Liver (tissue), 9 donors: ENCODE results near the gene SH3GL1. TPM values are rescaled to one million over a fixed set of nuclear protein-coding genes. Genes with fewer than 3 reads are reported as not detected.

Source experiments
- DNase-seq: peaks from one replicate; pipeline ENCODE4 v3.0.0-alpha.2; 2017; ENCODE audit warnings: low spot score
- H3K27ac ChIP-seq, 2 donors: one replicate each; pipeline ENCODE4 v1.7.0; 2013; ENCODE audit warnings: inconsistent platforms in 2 of 2, low read length in 2 of 2, control low read depth in 1 of 2, low read depth in 1 of 2, mild to moderate bottlenecking in 1 of 2
- H3K27me3 ChIP-seq, 4 donors: one replicate each; pipeline versions ENCODE4 v1.6.1 to v1.7.0; 2013; ENCODE audit warnings: low read length in 3 of 4, inconsistent platforms in 1 of 4, mild to moderate bottlenecking in 1 of 4, moderate library complexity in 1 of 4; ENCODE audit not compliant: control insufficient read depth in 4 of 4, insufficient read depth in 4 of 4
- H3K36me3 ChIP-seq, 4 donors: one replicate each; pipeline versions ENCODE4 v1.6.1 to v1.7.0; 2013; ENCODE audit warnings: low read length in 3 of 4, mild to moderate bottlenecking in 3 of 4, low read depth in 1 of 4, moderate library complexity in 1 of 4; ENCODE audit not compliant: control insufficient read depth in 4 of 4, insufficient read depth in 3 of 4
- H3K4me1 ChIP-seq, 4 donors: one replicate each; pipeline versions ENCODE4 v1.6.1 to v1.7.0; 2013; ENCODE audit warnings: low read length in 3 of 4, mild to moderate bottlenecking in 3 of 4, moderate library complexity in 1 of 4; ENCODE audit not compliant: control insufficient read depth in 4 of 4, insufficient read depth in 4 of 4
- H3K4me3 ChIP-seq, 3 donors: one replicate each; pipeline versions ENCODE4 v1.6.1 to v1.7.0; 2013; ENCODE audit warnings: low read length in 3 of 3, control low read depth in 1 of 3, low read depth in 1 of 3, mild to moderate bottlenecking in 1 of 3
- H3K9ac ChIP-seq, 2 donors: one replicate each; pipeline ENCODE4 v1.7.0; 2013; ENCODE audit warnings: low read length in 2 of 2, mild to moderate bottlenecking in 2 of 2, moderate library complexity in 2 of 2, control low read depth in 1 of 2, low read depth in 1 of 2
- H3K9me3 ChIP-seq, 4 donors: one replicate each; pipeline versions ENCODE4 v1.6.1 to v1.7.0; 2013; ENCODE audit warnings: low read length in 3 of 4; ENCODE audit not compliant: control insufficient read depth in 4 of 4
- EGR1 ChIP-seq, 2 donors: IDR thresholded peaks; 2 replicates each; pipeline ENCODE4 v1.6.1; 2016 to 2018; ENCODE audit warnings: antibody characterized with exemption in 2 of 2, low read depth in 2 of 2
- FOXA1 ChIP-seq: IDR thresholded peaks from 2 replicates; pipeline ENCODE4 v1.6.1; 2016; ENCODE audit warnings: antibody characterized with exemption
- FOXA2 ChIP-seq: IDR thresholded peaks from 2 replicates; pipeline ENCODE4 v1.6.1; 2016; ENCODE audit warnings: antibody characterized with exemption
- GABPA ChIP-seq, 2 donors: IDR thresholded peaks in 1 of 2; conservative IDR thresholded peaks in 1 of 2; 2 replicates each; pipeline ENCODE4 v1.6.1; 2016; ENCODE audit warnings: antibody characterized with exemption in 2 of 2, mild to moderate bottlenecking in 1 of 2, moderate library complexity in 1 of 2
- JUND ChIP-seq, 2 donors: IDR thresholded peaks; 2 replicates each; pipeline ENCODE4 v1.6.1; 2016; ENCODE audit warnings: antibody characterized with exemption in 2 of 2
- NR2F2 ChIP-seq: IDR thresholded peaks from 2 replicates; pipeline ENCODE4 v1.6.1; 2016; ENCODE audit warnings: antibody characterized with exemption
- RAD21 ChIP-seq, 2 donors: IDR thresholded peaks; 2 replicates each; pipeline ENCODE4 v1.6.1; 2016; ENCODE audit warnings: antibody characterized with exemption in 2 of 2, mild to moderate bottlenecking in 2 of 2
- RXRA ChIP-seq, 2 donors: IDR thresholded peaks; 2 replicates each; pipeline ENCODE4 v1.6.1; 2017 to 2018; ENCODE audit warnings: antibody characterized with exemption in 2 of 2, mild to moderate bottlenecking in 1 of 2
- SP1 ChIP-seq: IDR thresholded peaks from 2 replicates; pipeline ENCODE4 v1.6.1; 2018; ENCODE audit warnings: antibody characterized with exemption, mild to moderate bottlenecking
- YY1 ChIP-seq: IDR thresholded peaks from 2 replicates; pipeline ENCODE4 v1.6.1; 2016; ENCODE audit warnings: antibody characterized with exemption, mild to moderate bottlenecking
- WGBS: extraction: QIAGEN DNeasy Blood & Tissue Kit; methylation state at CpG from one replicate; pipeline ENCODE4 v1.1.7; 2013; 5-methylcytosine and 5-hydroxymethylcytosine counted together
- polyA plus RNA-seq, 2 donors: library from polyadenylated mRNA; stranded (reverse) in 1 of 2; unstranded in 1 of 2; fragments of 200-250 nt in 1 of 2; fragments of >200 nt in 1 of 2; fragmentation: Nextera tagmentation in 1 of 2; extraction: Ambion mirVana in 1 of 2; gene quantifications; one replicate each; pipeline versions ENCODE4 v1.2.1 to v1.2.3, GENCODE V29; 2013 to 2015
- total RNA-seq, 2 donors: library from RNA; depleted of rRNA; stranded (reverse); fragments of >200 nt; gene quantifications; one replicate each; pipeline ENCODE4 v1.2.3, GENCODE V29; 2014
- TF ChIP-seq, protein P1 (sequence below): fragments of 150-350 bp; IDR thresholded peaks from 2 replicates; pipeline ENCODE4 v1.5.1; 2017; ENCODE audit warnings: improper control_type of control experiment, low read depth, low read length; ENCODE audit not compliant: missing input control
- TF ChIP-seq, protein P2 (sequence below): IDR thresholded peaks from 2 replicates; pipeline ENCODE4 v1.6.1; 2016; ENCODE audit warnings: antibody characterized with exemption
- TF ChIP-seq, protein P3 (sequence below): IDR thresholded peaks from 2 replicates; pipeline ENCODE4 v1.6.1; 2016; ENCODE audit warnings: antibody characterized with exemption, mild to moderate bottlenecking
- donor health status: healthy.
- donor health status: healthy.
- donor health status: healthy.
- donor health status: healthy.
- donor health status: healthy.

SH3GL1 gene
- total and polyA plus RNA-seq, 4 donors, result 16.5 to 27.8 (median 18.2) TPM

DNA sequence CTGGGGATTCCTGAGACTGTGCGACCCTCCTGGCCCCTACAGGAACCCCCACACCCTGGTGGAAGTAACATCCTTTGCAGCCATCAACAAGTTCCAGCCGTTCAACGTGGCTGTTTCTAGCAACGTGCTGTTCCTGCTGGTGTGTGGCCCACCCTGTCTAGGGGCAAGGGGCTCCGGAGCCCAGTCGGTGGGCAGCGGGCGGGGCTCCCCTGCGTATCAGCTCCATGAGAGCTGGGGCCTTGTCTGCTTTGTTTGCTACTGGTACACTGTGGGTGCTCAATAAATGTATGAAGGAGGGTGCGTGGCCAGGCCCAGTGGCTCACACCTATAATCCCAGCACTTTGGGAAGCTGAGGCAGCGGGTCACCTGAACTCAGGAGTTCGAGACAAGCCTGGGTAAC lies 46.1 kb downstream of the SH3GL1 start:
- DNase-seq, result no peak
- peaks cover 2 to 18% (median 6%) of the 10 kb centered on the region in 4 donors for H3K36me3 ChIP-seq
- TF ChIP-seq GABPA (IDR thresholded peaks at IDR 0.05 in 1 of 2, conservative IDR thresholded peaks at IDR 0.05 in 1 of 2), result no peak
- TF ChIP-seq NR2F2, result no peak
- TF ChIP-seq EGR1 (IDR thresholded peaks at IDR 0.05; ENCODE audit: low read depth in 2 of 2), result no peak
- no peak for TF ChIP-seq SP1
- TF ChIP-seq JUND (IDR thresholded peaks at IDR 0.05), result no peak
- TF ChIP-seq RAD21 (IDR thresholded peaks at IDR 0.05), result no peak
- TF ChIP-seq, protein P1, sequence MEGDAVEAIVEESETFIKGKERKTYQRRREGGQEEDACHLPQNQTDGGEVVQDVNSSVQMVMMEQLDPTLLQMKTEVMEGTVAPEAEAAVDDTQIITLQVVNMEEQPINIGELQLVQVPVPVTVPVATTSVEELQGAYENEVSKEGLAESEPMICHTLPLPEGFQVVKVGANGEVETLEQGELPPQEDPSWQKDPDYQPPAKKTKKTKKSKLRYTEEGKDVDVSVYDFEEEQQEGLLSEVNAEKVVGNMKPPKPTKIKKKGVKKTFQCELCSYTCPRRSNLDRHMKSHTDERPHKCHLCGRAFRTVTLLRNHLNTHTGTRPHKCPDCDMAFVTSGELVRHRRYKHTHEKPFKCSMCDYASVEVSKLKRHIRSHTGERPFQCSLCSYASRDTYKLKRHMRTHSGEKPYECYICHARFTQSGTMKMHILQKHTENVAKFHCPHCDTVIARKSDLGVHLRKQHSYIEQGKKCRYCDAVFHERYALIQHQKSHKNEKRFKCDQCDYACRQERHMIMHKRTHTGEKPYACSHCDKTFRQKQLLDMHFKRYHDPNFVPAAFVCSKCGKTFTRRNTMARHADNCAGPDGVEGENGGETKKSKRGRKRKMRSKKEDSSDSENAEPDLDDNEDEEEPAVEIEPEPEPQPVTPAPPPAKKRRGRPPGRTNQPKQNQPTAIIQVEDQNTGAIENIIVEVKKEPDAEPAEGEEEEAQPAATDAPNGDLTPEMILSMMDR, result no peak
- TF ChIP-seq, protein P2, sequence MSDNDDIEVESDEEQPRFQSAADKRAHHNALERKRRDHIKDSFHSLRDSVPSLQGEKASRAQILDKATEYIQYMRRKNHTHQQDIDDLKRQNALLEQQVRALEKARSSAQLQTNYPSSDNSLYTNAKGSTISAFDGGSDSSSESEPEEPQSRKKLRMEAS, result no peak
- no peak for TF ChIP-seq RXRA (IDR thresholded peaks at IDR 0.05)
- H3K27me3 ChIP-seq, result no peaks in the 10 kb centered on the region
- peaks cover 0 to 7% (median 0%) of the 10 kb centered on the region in 4 donors for H3K4me1 ChIP-seq
- 90% methylated on average over 12 of the region's 12 CpGs for WGBS
- no peak overlapping the region for H3K4me3 ChIP-seq
- no peak overlapping the region for H3K27ac ChIP-seq
- H3K9ac ChIP-seq, result no peak overlapping the region
- H3K9me3 ChIP-seq, result no peaks in the 10 kb centered on the region

DNA sequence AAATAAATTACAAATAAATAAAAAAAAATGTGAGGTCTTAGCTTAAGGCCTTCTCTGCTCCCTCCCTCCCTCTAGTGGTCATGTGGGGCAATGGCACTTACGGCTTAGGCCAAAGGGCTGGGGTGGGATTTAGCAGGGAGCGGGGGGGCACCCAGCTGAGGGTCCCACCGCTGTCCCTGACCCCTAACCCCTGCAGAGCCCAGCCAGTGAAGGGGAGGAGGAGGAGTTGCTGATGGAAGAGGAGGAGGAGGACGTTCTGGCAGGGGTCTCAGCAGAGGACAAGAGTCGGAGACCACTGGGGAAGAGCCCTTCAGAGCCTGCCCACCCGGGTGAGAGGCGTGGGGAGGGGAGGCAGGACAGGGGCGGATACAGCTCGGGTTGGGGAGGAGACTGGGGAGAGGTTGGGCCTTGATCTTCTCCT lies 47.6 kb downstream of the SH3GL1 start:
- WGBS, result 41% methylated on average over 9 of the region's 9 CpGs
- DNase-seq, result peak; percentile 60
- peaks cover 0 to 3% (median 1%) of the 10 kb centered on the region in 4 donors for H3K36me3 ChIP-seq

DNA sequence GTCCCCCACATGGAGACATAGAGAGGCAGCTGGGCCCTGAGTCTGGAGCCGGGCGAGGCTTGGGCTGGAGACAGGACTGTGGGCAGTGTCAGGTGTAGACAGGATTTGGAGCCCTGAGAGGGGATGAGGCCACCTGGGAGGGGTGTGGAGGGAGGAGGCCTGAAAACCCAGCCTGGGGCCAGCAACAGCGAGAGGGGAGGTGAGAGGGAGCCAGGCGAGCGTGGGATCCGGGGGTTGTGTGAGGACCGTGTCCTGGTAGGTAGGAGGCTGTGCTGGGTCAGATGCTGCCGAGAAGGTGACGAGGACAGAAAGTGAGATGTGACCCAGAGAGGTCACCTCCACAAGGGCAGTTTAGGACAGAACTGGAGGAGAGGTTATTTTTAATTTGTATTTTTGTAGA lies 49.6 kb downstream of the SH3GL1 start:
- peaks cover 0 to 2% (median under 1%) of the 10 kb centered on the region in 4 donors for H3K36me3 ChIP-seq
- H3K4me1 ChIP-seq, result peaks cover 0 to 9% (median 5%) of the 10 kb centered on the region in 4 donors
- no peak overlapping the region for H3K4me3 ChIP-seq
- no peak for TF ChIP-seq FOXA2
- TF ChIP-seq EGR1 (IDR thresholded peaks at IDR 0.05; ENCODE audit: low read depth in 2 of 2), result no peak
- TF ChIP-seq, protein P1, result no peak
- TF ChIP-seq, protein P3, sequence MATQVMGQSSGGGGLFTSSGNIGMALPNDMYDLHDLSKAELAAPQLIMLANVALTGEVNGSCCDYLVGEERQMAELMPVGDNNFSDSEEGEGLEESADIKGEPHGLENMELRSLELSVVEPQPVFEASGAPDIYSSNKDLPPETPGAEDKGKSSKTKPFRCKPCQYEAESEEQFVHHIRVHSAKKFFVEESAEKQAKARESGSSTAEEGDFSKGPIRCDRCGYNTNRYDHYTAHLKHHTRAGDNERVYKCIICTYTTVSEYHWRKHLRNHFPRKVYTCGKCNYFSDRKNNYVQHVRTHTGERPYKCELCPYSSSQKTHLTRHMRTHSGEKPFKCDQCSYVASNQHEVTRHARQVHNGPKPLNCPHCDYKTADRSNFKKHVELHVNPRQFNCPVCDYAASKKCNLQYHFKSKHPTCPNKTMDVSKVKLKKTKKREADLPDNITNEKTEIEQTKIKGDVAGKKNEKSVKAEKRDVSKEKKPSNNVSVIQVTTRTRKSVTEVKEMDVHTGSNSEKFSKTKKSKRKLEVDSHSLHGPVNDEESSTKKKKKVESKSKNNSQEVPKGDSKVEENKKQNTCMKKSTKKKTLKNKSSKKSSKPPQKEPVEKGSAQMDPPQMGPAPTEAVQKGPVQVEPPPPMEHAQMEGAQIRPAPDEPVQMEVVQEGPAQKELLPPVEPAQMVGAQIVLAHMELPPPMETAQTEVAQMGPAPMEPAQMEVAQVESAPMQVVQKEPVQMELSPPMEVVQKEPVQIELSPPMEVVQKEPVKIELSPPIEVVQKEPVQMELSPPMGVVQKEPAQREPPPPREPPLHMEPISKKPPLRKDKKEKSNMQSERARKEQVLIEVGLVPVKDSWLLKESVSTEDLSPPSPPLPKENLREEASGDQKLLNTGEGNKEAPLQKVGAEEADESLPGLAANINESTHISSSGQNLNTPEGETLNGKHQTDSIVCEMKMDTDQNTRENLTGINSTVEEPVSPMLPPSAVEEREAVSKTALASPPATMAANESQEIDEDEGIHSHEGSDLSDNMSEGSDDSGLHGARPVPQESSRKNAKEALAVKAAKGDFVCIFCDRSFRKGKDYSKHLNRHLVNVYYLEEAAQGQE, result no peak
- no peak for TF ChIP-seq NR2F2
- no peaks in the 10 kb centered on the region for H3K27me3 ChIP-seq
- H3K9me3 ChIP-seq, result no peaks in the 10 kb centered on the region
- 97% methylated on average over 9 of the region's 9 CpGs for WGBS
- no peak overlapping the region for H3K9ac ChIP-seq
- H3K27ac ChIP-seq, result no peak overlapping the region
- no peak for DNase-seq

More for the DNA sequence above, 47.6 kb downstream of the SH3GL1 start:
- Histone ChIP-seq H3K9me3 (no peaks in the 10 kb centered on the region), H3K4me1 (peaks cover 0 to 3% (median 0%) of the 10 kb centered on the region in 4 donors), H3K27ac (no peak overlapping the region), H3K9ac (no peak overlapping the region), H3K27me3 (no peaks in the 10 kb centered on the region), H3K4me3 (no peak overlapping the region)
- TF ChIP-seq, protein P1, result peak; percentile 73
- no peak for TF ChIP-seq FOXA1
- no peak for TF ChIP-seq YY1
- TF ChIP-seq JUND (IDR thresholded peaks at IDR 0.05), result no peak
- TF ChIP-seq RAD21 (IDR thresholded peaks at IDR 0.05), result peak; percentile 73 to 82
- TF ChIP-seq, protein P2, result no peak
- TF ChIP-seq GABPA (IDR thresholded peaks at IDR 0.05 in 1 of 2, conservative IDR thresholded peaks at IDR 0.05 in 1 of 2), result no peak
